ENCODE measurements around the gene MDFI.
"Not testable (repeated sequence)": the region's sequence is repeated elsewhere in the genome, so short reads cannot be mapped to it uniquely, and the experiment has no call there.

The MDFI gene

GRCh38 chr6:41602864-41603608, 35.2 kb upstream of the MDFI start:
- peak; percentile 54 for DNase-seq (ENCODE audit: low spot score)

GRCh38 chr6:41604006-41604405, 34.3 kb upstream of the MDFI start:
- DNase-seq (ENCODE audit: low spot score), result no peak

- DNase-seq (ENCODE audit: low spot score), result no peak
Measured at GRCh38 chr6:41605649-41606048, 32.6 kb upstream of the MDFI start.

- no peak for DNase-seq (ENCODE audit: low spot score)
Measured at GRCh38 chr6:41607036-41607435, 31.2 kb upstream of the MDFI start.

GRCh38 chr6:41607736-41608135, 30.5 kb upstream of the MDFI start:
- DNase-seq (ENCODE audit: low spot score), result no peak

- no peak for DNase-seq (ENCODE audit: low spot score)
Measured at GRCh38 chr6:41608443-41609151, 29.7 kb upstream of the MDFI start.

GRCh38 chr6:41614715-41615114, 23.6 kb upstream of the MDFI start:
- DNase-seq (ENCODE audit: low spot score), result no peak

GRCh38 chr6:41615311-41615710, 23.0 kb upstream of the MDFI start:
- no peak for DNase-seq (ENCODE audit: low spot score)

GRCh38 chr6:41618598-41618997, 19.7 kb upstream of the MDFI start:
- no peak for DNase-seq (ENCODE audit: low spot score)

GRCh38 chr6:41619193-41619592, 19.1 kb upstream of the MDFI start:
- DNase-seq (ENCODE audit: low spot score), result not testable (repeated sequence)

- DNase-seq (ENCODE audit: low spot score), result no peak
Measured at GRCh38 chr6:41621367-41621766, 16.9 kb upstream of the MDFI start.

- no peak for DNase-seq (ENCODE audit: low spot score)
Measured at GRCh38 chr6:41621802-41622201, 16.5 kb upstream of the MDFI start.

GRCh38 chr6:41622206-41622988, 15.9 kb upstream of the MDFI start:
- no peak for DNase-seq (ENCODE audit: low spot score)

GRCh38 chr6:41623330-41623729, 14.9 kb upstream of the MDFI start:
- DNase-seq (ENCODE audit: low spot score), result no peak

GRCh38 chr6:41624621-41625380, 13.5 kb upstream of the MDFI start:
- no peak for DNase-seq (ENCODE audit: low spot score)

- DNase-seq (ENCODE audit: low spot score), result no peak
Measured at GRCh38 chr6:41625442-41625841, 12.8 kb upstream of the MDFI start.

- DNase-seq (ENCODE audit: low spot score), result no peak
Measured at GRCh38 chr6:41626022-41626421, 12.2 kb upstream of the MDFI start.

- no peak for DNase-seq (ENCODE audit: low spot score)
Measured at GRCh38 chr6:41626917-41627316, 11.4 kb upstream of the MDFI start.

GRCh38 chr6:41629128-41629527, 9.1 kb upstream of the MDFI start:
- no peak for DNase-seq (ENCODE audit: low spot score)

GRCh38 chr6:41630069-41630468, 8.2 kb upstream of the MDFI start:
- no peak for DNase-seq (ENCODE audit: low spot score)

- no peak for DNase-seq (ENCODE audit: low spot score)
Measured at GRCh38 chr6:41630946-41631345, 7.3 kb upstream of the MDFI start.

- no peak for DNase-seq (ENCODE audit: low spot score)
Measured at GRCh38 chr6:41633056-41633634, 5.1 kb upstream of the MDFI start.
